ENCODE measurements around the gene KAT2B. TPM values are rescaled to one million over a fixed set of nuclear protein-coding genes. Genes with fewer than 3 reads are reported as not detected.

KAT2B gene
- total and polyA plus RNA-seq, 2 donors (not counting 1 experiment from before 2014, with no cell fraction given): 21.7 to 57.5 TPM

GRCh38 chr3:20057612-20058180 lies 17.4 kb downstream of the KAT2B start:
- H3K9me3 ChIP-seq (ENCODE audit: control extremely low read depth in 1 of 3, control insufficient read depth in 2 of 3, insufficient read depth in 1 of 3, low read length in 2 of 3): no peaks in the 10 kb centered on the region
- Mint-ChIP-seq H3K27ac (no peak overlapping the region), H3K4me1 (peaks cover 29% of the 10 kb centered on the region), H3K27me3 (no peaks in the 10 kb centered on the region), H3K9me3 (ENCODE audit: insufficient read depth) (no peaks in the 10 kb centered on the region), H3K4me3 (no peak overlapping the region)
- H3K4me3 ChIP-seq (ENCODE audit: control extremely low read depth in 1 of 5, extremely low read depth in 1 of 5, insufficient read depth in 1 of 5, low read depth in 2 of 5, low read length in 4 of 5): no peak overlapping the region
- no peak overlapping the region for H3K9ac ChIP-seq (ENCODE audit: low read length)
- no CpG with 5 or more reads among the region's 2 CpGs for WGBS (ENCODE audit: insufficient coverage)
- H3K36me3 ChIP-seq (replicated peaks in 1 of 2; ENCODE audit: control extremely low read depth in 1 of 2, control insufficient read depth in 1 of 2, extremely low read depth in 1 of 2, insufficient read depth in 2 of 2, low read length in 1 of 2): peaks cover 0 to 2% of the 10 kb centered on the region in 2 experiments
- intact Hi-C loops (cut with micrococcal nuclease): no loop called here
- H2AFZ ChIP-seq (ENCODE audit: insufficient read depth, low read depth, low read length, poor library complexity, severe bottlenecking): no peak overlapping the region
- peaks cover 31% of the 10 kb centered on the region for H4K20me1 ChIP-seq (ENCODE audit: control insufficient read depth, insufficient read depth, low read length, poor library complexity, severe bottlenecking)
- H3K4me1 ChIP-seq (ENCODE audit: control insufficient read depth in 2 of 2, insufficient read depth in 2 of 2, low read length in 2 of 2): peaks cover 40 to 44% of the 10 kb centered on the region in 2 donors
- ChIA-PET CTCF (interaction anchor here (0.7 kb wide), 1 partner anchor 48 kb away, joined by 3 read pairs; no protein-coding TSS in a partner anchor), POLR2A (no interaction called here)
- no peaks in the 10 kb centered on the region for H3K27me3 ChIP-seq (replicated peaks in 1 of 4; ENCODE audit: control extremely low read depth in 1 of 4, control insufficient read depth in 3 of 4, insufficient read depth in 4 of 4, low read length in 3 of 4)
- TF ChIP-seq EZH2 (IDR thresholded peaks at IDR 0.05; ENCODE audit: borderline replicate concordance, insufficient read depth, low read depth, low read length, poor library complexity, severe bottlenecking) (no peak), CTCF (IDR thresholded peaks at IDR 0.05) (no peak)
- no peak overlapping the region for H3K27ac ChIP-seq (ENCODE audit: low read length in 2 of 2)
- ATAC-seq (ENCODE audit: low read depth) (no peak), DNase-seq (no peak)
- H3K4me2 ChIP-seq (replicated peaks; ENCODE audit: low read depth, low read length, poor library complexity, severe bottlenecking): no peak overlapping the region
- peaks cover 82% of the 10 kb centered on the region for H3K79me2 ChIP-seq (ENCODE audit: control insufficient read depth, insufficient read depth, low read length)

GRCh38 chr3:20059929-20060328 lies 19.7 kb downstream of the KAT2B start:
- no peaks in the 10 kb centered on the region for H3K9me3 Mint-ChIP-seq (ENCODE audit: insufficient read depth)
- ChIA-PET CTCF (no interaction called here), POLR2A (no interaction called here)
- ATAC-seq (ENCODE audit: low read depth) (no peak), DNase-seq (no peak)
- WGBS (ENCODE audit: insufficient coverage): 100% methylated on average over 1 of the region's 3 CpGs
- H3K27ac Mint-ChIP-seq: peak overlapping the region; percentile 54
- Histone ChIP-seq H3K79me2 (ENCODE audit: control insufficient read depth, insufficient read depth, low read length) (peaks cover 92% of the 10 kb centered on the region), H3K36me3 (replicated peaks in 1 of 2; ENCODE audit: control extremely low read depth in 1 of 2, control insufficient read depth in 1 of 2, extremely low read depth in 1 of 2, insufficient read depth in 2 of 2, low read length in 1 of 2) (peaks cover 0 to 2% of the 10 kb centered on the region in 2 experiments), H3K4me1 (ENCODE audit: control insufficient read depth in 2 of 2, insufficient read depth in 2 of 2, low read length in 2 of 2) (peaks cover 31 to 36% of the 10 kb centered on the region in 2 donors), H3K4me2 (replicated peaks; ENCODE audit: low read depth, low read length, poor library complexity, severe bottlenecking) (no peak overlapping the region), H3K9me3 (ENCODE audit: control extremely low read depth in 1 of 3, control insufficient read depth in 2 of 3, insufficient read depth in 1 of 3, low read length in 2 of 3) (no peaks in the 10 kb centered on the region), H3K4me3 (ENCODE audit: control extremely low read depth in 1 of 5, extremely low read depth in 1 of 5, insufficient read depth in 1 of 5, low read depth in 2 of 5, low read length in 4 of 5) (no peak overlapping the region), H3K9ac (ENCODE audit: low read length) (no peak overlapping the region), H3K27me3 (replicated peaks in 1 of 4; ENCODE audit: control extremely low read depth in 1 of 4, control insufficient read depth in 3 of 4, insufficient read depth in 4 of 4, low read length in 3 of 4) (no peaks in the 10 kb centered on the region), H4K20me1 (ENCODE audit: control insufficient read depth, insufficient read depth, low read length, poor library complexity, severe bottlenecking) (peaks cover 45% of the 10 kb centered on the region), H3K27ac (ENCODE audit: low read length in 2 of 2) (no peak overlapping the region), H2AFZ (ENCODE audit: insufficient read depth, low read depth, low read length, poor library complexity, severe bottlenecking) (no peak overlapping the region)
- peaks cover 38% of the 10 kb centered on the region for H3K4me1 Mint-ChIP-seq
- TF ChIP-seq CTCF (IDR thresholded peaks at IDR 0.05): no peak
- TF ChIP-seq EZH2 (IDR thresholded peaks at IDR 0.05; ENCODE audit: borderline replicate concordance, insufficient read depth, low read depth, low read length, poor library complexity, severe bottlenecking): no peak
- intact Hi-C loops (cut with micrococcal nuclease): no loop called here
- H3K27me3 Mint-ChIP-seq: no peaks in the 10 kb centered on the region
- no peak overlapping the region for H3K4me3 Mint-ChIP-seq

Data from B cell (primary cell).